HCT116 (cell line): ENCODE results near the gene MIA2. TPM values are rescaled to one million over a fixed set of nuclear protein-coding genes. Genes with fewer than 3 reads are reported as not detected.

Experiments
- ATAC-seq: fragments of 200-7000 bp; cut with Tn5 transposase; 2 replicates; pipeline ENCODE4 v1.9.1; 2020; ENCODE audit warnings: mild to moderate bottlenecking, moderate library complexity
- BruUV-seq: library from RNA; stranded (reverse); fragments of 400-500 nt; replicated peaks from 2 replicates; lab custom pipeline; 2021; lab: Mats Ljungman, UMichigan
- CTCF ChIA-PET: fragments of 300-600 bp; sonication (Branson Sonifier 250); formaldehyde crosslinking; loops from one replicate; lab custom pipeline; 2021; ENCODE audit warnings: antibody characterized with exemption; lab: Charles Lee
- POLR2A ChIA-PET: fragments of 300-600, 350-600 bp; sonication (Branson Sonifier 250); formaldehyde crosslinking; loops from one replicate; lab custom pipeline; 2021; ENCODE audit warnings: antibody characterized with exemption; lab: Charles Lee
- RAD21 ChIA-PET, 2 experiments: fragments of 300-600 bp; sonication (Branson Sonifier 250); formaldehyde crosslinking; loops; one replicate each; lab custom pipeline; 2023; ENCODE audit warnings: low total read pairs in 2 of 2; ENCODE audit not compliant: uncharacterized antibody in 2 of 2, unreplicated experiment in 2 of 2, low non-redundant PET in 1 of 2; lab: Charles Lee
- DNase-seq: peaks from one replicate; pipeline ENCODE4 v3.0.0-alpha.2; 2010; ENCODE audit warnings: low read depth, low spot score
- H2AFZ ChIP-seq: fragments of 200-600 bp; shearing (Covaris generic), sonication (generic); 2 replicates; pipeline ENCODE4 v1.6.1; 2017; ENCODE audit warnings: low read depth, mixed run types, mixed read lengths, antibody characterized with exemption, low read length; ENCODE audit not compliant: poor library complexity, severe bottlenecking
- H3K27ac ChIP-seq: 2 replicates; pipeline ENCODE4 v1.5.1; 2012; ENCODE audit warnings: low read depth, low read length
- H3K27me3 ChIP-seq: fragments of 200-600 bp; sonication (generic); 2 replicates; pipeline ENCODE4 v1.6.1; 2016; ENCODE audit warnings: mixed run types, low read length, mixed read lengths; ENCODE audit not compliant: insufficient read depth
- H3K36me3 ChIP-seq, 2 experiments: fragments of 200-500 bp in 1 of 2; fragments of 200-600 bp in 1 of 2; sonication (Bioruptor generic) in 1 of 2; sonication (generic) in 1 of 2; 2 replicates each; pipeline versions ENCODE4 v1.5.1 to v1.6.1; 2014 to 2016; ENCODE audit warnings: low read length in 2 of 2, inconsistent platforms in 1 of 2, mixed read lengths in 1 of 2, mixed run types in 1 of 2; ENCODE audit not compliant: insufficient read depth in 2 of 2, control insufficient read depth in 1 of 2
- H3K4me1 ChIP-seq, 2 experiments: fragments of 200-600 bp in 1 of 2; sonication (generic) in 1 of 2; 2 replicates each; pipeline versions ENCODE4 v1.5.1 to v1.6.1; 2012 to 2017; ENCODE audit warnings: low read length in 2 of 2, inconsistent platforms in 1 of 2, mild to moderate bottlenecking in 1 of 2, mixed read lengths in 1 of 2, mixed run types in 1 of 2, moderate library complexity in 1 of 2; ENCODE audit not compliant: insufficient read depth in 2 of 2, control insufficient read depth in 1 of 2
- H3K4me2 ChIP-seq: fragments of 200-600 bp; sonication (generic); 2 replicates; pipeline ENCODE4 v1.6.1; 2017; ENCODE audit warnings: mixed run types, low read length, mixed read lengths
- H3K4me3 ChIP-seq, 2 experiments: fragments of 200-600 bp in 1 of 2; sonication (generic) in 1 of 2; replicated peaks in 1 of 2; 2 replicates each; pipeline ENCODE4 v1.5.1; 2011 to 2016; ENCODE audit warnings: low read length in 2 of 2, control low read depth in 1 of 2, low read depth in 1 of 2, mild to moderate bottlenecking in 1 of 2, mixed read lengths in 1 of 2, mixed run types in 1 of 2
- H3K79me2 ChIP-seq: fragments of 200-600 bp; sonication (generic); 2 replicates; pipeline ENCODE4 v1.6.1; 2017; ENCODE audit warnings: mild to moderate bottlenecking, mixed run types, low read length, moderate library complexity, mixed read lengths; ENCODE audit not compliant: insufficient read depth
- H3K9ac ChIP-seq: fragments of 200-600 bp; sonication (generic); 2 replicates; pipeline ENCODE4 v1.6.1; 2016; ENCODE audit warnings: low read length, mixed read lengths
- H3K9me2 ChIP-seq: fragments of 200-600 bp; sonication (generic), shearing (Covaris generic); 2 replicates; pipeline ENCODE4 v1.6.1; 2017; ENCODE audit warnings: mixed run types, mild to moderate bottlenecking, moderate library complexity; ENCODE audit not compliant: insufficient read depth
- H3K9me3 ChIP-seq, 2 experiments: fragments of 200-500 bp in 1 of 2; fragments of 200-600 bp in 1 of 2; sonication (Bioruptor generic) in 1 of 2; sonication (generic) in 1 of 2; 2 replicates each; pipeline ENCODE4 v1.6.1; 2014 to 2017; ENCODE audit warnings: low read length in 2 of 2, mixed read lengths in 2 of 2, inconsistent platforms in 1 of 2, low read depth in 1 of 2, mild to moderate bottlenecking in 1 of 2, mixed run types in 1 of 2, moderate library complexity in 1 of 2; ENCODE audit not compliant: control insufficient read depth in 1 of 2, insufficient read depth in 1 of 2
- H4K20me1 ChIP-seq: fragments of 200-600 bp; sonication (generic), shearing (Covaris generic); 2 replicates; pipeline ENCODE4 v1.6.1; 2017; ENCODE audit warnings: mixed run types, mild to moderate bottlenecking, moderate library complexity; ENCODE audit not compliant: insufficient read depth
- EGR1 ChIP-seq: IDR thresholded peaks from 2 replicates; pipeline ENCODE4 v1.6.1; 2012; ENCODE audit warnings: low read depth
- RAD21 ChIP-seq: IDR thresholded peaks from 2 replicates; pipeline ENCODE4 v1.6.1; 2012; ENCODE audit warnings: low read depth, mild to moderate bottlenecking
- intact Hi-C: fragments of 100-400 bp; cut with micrococcal nuclease; formaldehyde crosslinking; loops from 2 replicates; pipeline ENCODE4 v1.10.0; 2022
- total RNA-seq: library from RNA; stranded (reverse); gene quantifications from one replicate; pipeline ENCODE4 v1.2.1, GENCODE V29; 2021; ENCODE audit not compliant: unreplicated experiment
- TF ChIP-seq, protein P1 (sequence below): IDR thresholded peaks from 2 replicates; pipeline ENCODE4 v1.6.1; 2011; ENCODE audit warnings: mild to moderate bottlenecking, low read length, moderate library complexity; ENCODE audit not compliant: insufficient replicate concordance; ENCODE audit errors: extremely low read depth
- TF ChIP-seq, protein P2 (sequence below), 3 experiments: fragments of 200-600 bp in 1 of 3; sonication (generic) in 1 of 3; IDR thresholded peaks in 2 of 3; conservative IDR thresholded peaks in 1 of 3; 2 replicates each; pipeline ENCODE4 v1.5.1; 2012 to 2017; ENCODE audit warnings: low read depth in 2 of 3, low read length in 2 of 3, antibody characterized with exemption in 1 of 3, borderline replicate concordance in 1 of 3, control low read depth in 1 of 3, mild to moderate bottlenecking in 1 of 3, mixed read lengths in 1 of 3, mixed run types in 1 of 3, moderate library complexity in 1 of 3; ENCODE audit not compliant: insufficient read depth in 1 of 3

MIA2 gene
- total RNA-seq, 1 experiment from 2014 or later, result 31.1 TPM

DNA sequence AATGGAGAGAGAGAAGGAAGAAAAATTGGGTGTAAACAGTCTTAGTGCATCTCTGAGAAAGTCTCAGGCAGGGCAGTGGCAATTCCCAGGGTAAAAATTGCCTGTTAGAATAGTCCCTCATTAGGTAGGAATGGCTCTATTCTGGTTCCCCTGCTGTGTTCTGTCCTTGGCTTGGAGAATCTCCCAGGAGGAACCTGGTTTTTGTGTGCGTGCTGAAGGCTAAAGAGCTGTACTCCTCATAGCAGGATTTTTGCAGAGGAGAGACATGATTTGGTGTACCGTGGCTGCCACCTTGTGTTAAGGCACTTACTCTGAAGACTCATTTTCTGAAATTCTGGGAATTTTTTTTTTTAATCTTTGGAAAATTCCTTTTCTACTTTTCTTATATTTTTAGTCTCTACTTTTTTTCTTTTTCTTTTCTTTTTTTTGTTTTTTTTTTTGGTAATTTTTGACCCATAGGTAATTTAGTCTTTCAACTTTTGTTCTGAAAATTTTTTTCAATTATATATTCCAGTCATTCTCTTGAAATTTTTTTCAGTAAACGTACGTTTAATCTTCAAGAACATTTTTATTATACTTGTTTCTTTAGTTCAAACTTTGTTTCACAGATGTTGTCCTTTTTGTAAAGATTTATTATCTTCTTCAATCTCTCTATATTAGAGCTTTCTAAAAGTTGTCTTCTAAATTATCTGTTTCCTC lies 134.7 kb downstream of the MIA2 start:
- Histone ChIP-seq H3K9ac (no peak overlapping the region), H3K79me2 (no peaks in the 10 kb centered on the region), H3K4me1 (no peaks in the 10 kb centered on the region), H3K9me2 (no peaks in the 10 kb centered on the region), H3K36me3 (no peaks in the 10 kb centered on the region), H3K27ac (no peak overlapping the region), H2AFZ (no peak overlapping the region), H3K4me2 (no peak overlapping the region), H3K4me3 (no peak overlapping the region), H3K9me3 (no peaks in the 10 kb centered on the region), H4K20me1 (no peaks in the 10 kb centered on the region), H3K27me3 (no peaks in the 10 kb centered on the region)
- BruUV-seq, result no TSS peak
- TF ChIP-seq RAD21, result peak; percentile 84
- TF ChIP-seq, protein P1, sequence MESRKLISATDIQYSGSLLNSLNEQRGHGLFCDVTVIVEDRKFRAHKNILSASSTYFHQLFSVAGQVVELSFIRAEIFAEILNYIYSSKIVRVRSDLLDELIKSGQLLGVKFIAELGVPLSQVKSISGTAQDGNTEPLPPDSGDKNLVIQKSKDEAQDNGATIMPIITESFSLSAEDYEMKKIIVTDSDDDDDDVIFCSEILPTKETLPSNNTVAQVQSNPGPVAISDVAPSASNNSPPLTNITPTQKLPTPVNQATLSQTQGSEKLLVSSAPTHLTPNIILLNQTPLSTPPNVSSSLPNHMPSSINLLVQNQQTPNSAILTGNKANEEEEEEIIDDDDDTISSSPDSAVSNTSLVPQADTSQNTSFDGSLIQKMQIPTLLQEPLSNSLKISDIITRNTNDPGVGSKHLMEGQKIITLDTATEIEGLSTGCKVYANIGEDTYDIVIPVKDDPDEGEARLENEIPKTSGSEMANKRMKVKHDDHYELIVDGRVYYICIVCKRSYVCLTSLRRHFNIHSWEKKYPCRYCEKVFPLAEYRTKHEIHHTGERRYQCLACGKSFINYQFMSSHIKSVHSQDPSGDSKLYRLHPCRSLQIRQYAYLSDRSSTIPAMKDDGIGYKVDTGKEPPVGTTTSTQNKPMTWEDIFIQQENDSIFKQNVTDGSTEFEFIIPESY, result no peak
- TF ChIP-seq EGR1, result no peak
- TF ChIP-seq, protein P2, sequence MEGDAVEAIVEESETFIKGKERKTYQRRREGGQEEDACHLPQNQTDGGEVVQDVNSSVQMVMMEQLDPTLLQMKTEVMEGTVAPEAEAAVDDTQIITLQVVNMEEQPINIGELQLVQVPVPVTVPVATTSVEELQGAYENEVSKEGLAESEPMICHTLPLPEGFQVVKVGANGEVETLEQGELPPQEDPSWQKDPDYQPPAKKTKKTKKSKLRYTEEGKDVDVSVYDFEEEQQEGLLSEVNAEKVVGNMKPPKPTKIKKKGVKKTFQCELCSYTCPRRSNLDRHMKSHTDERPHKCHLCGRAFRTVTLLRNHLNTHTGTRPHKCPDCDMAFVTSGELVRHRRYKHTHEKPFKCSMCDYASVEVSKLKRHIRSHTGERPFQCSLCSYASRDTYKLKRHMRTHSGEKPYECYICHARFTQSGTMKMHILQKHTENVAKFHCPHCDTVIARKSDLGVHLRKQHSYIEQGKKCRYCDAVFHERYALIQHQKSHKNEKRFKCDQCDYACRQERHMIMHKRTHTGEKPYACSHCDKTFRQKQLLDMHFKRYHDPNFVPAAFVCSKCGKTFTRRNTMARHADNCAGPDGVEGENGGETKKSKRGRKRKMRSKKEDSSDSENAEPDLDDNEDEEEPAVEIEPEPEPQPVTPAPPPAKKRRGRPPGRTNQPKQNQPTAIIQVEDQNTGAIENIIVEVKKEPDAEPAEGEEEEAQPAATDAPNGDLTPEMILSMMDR (IDR thresholded peaks at IDR 0.05 in 2 of 3, conservative IDR thresholded peaks at IDR 0.05 in 1 of 3; ENCODE audit: borderline replicate concordance in 1 of 3, insufficient read depth in 1 of 3, low read depth in 2 of 3, low read length in 2 of 3), result peak; percentile 52 to 67 (median 62); a peak in 5 of 6 replicates
- POLR2A ChIA-PET, result interaction anchor here (1.0 kb wide), 1 partner anchor 198 kb away, joined by 3 read pairs; the partner anchor contains the start of gene TRAPPC6B
- intact Hi-C loops, result loop anchor here (1.0 to 5.0 kb wide), 3 partner anchors 137 to 261 kb away; partner anchors contain the start of gene TRAPPC6B
- DNase-seq (peak; percentile 44), ATAC-seq (peak; percentile 72)
- RAD21 ChIA-PET, result interaction anchor here in 1 of 2 experiments (0.7 to 1.0 kb wide), 2 partner anchors 260 to 268 kb away, joined by 3 read pairs; no protein-coding TSS in a partner anchor
- CTCF ChIA-PET, result interaction anchor here (0.5 to 1.4 kb wide), 4 partner anchors 26 to 261 kb away, joined by 3 read pairs; no protein-coding TSS in a partner anchor
